Keratinocyte (primary cell): ENCODE measurements around the gene METTL24. TPM values are rescaled to one million over a fixed set of nuclear protein-coding genes. Genes with fewer than 3 reads are reported as not detected.

ENCODE experiments used
- DNase-seq: peaks from one replicate; pipeline ENCODE4 v3.0.0-alpha.2; 2011; ENCODE audit warnings: low read depth, missing footprints, low spot score
- FAIRE-seq: peaks from 2 replicates; lab custom pipeline; 2011; peaks lifted over from hg19 to GRCh38; lab: Jason Lieb, UNC
- H2AFZ ChIP-seq: 2 replicates; pipeline ENCODE4 v1.6.0; 2012; ENCODE audit warnings: low read length, control low read depth, inconsistent platforms; ENCODE audit not compliant: control insufficient read depth
- H3K27ac ChIP-seq: 2 replicates; pipeline ENCODE4 v1.5.1; 2011; ENCODE audit warnings: low read length; ENCODE audit not compliant: control insufficient read depth, insufficient read depth
- H3K27me3 ChIP-seq: 3 replicates; pipeline ENCODE4 v1.6.0; 2011; ENCODE audit warnings: low read length; ENCODE audit not compliant: control insufficient read depth, insufficient read depth; ENCODE audit errors: extremely low read depth
- H3K36me3 ChIP-seq, 2 experiments: 2 replicates in 1 of 2; 3 replicates in 1 of 2; pipeline ENCODE4 v1.5.1; 2011; ENCODE audit warnings: low read length in 2 of 2, mild to moderate bottlenecking in 1 of 2; ENCODE audit not compliant: control insufficient read depth in 2 of 2, insufficient read depth in 2 of 2; ENCODE audit errors: extremely low read depth in 1 of 2
- H3K4me1 ChIP-seq: 3 replicates; pipeline ENCODE4 v1.5.1; 2011; ENCODE audit warnings: low read length; ENCODE audit not compliant: control insufficient read depth, insufficient read depth; ENCODE audit errors: extremely low read depth
- H3K4me2 ChIP-seq: 3 replicates; pipeline ENCODE4 v1.6.0; 2011; ENCODE audit warnings: low read depth, low read length; ENCODE audit not compliant: control insufficient read depth, insufficient read depth; ENCODE audit errors: extremely low read depth
- H3K4me3 ChIP-seq, 3 experiments: fragments of 200-600 bp in 1 of 3; sonication (generic) in 1 of 3; 2 replicates in 2 of 3; 3 replicates in 1 of 3; pipeline ENCODE4 v1.5.1; 2011 to 2016; ENCODE audit warnings: low read length in 3 of 3, mild to moderate bottlenecking in 3 of 3, control low read depth in 2 of 3, inconsistent platforms in 1 of 3, low read depth in 1 of 3, mixed read lengths in 1 of 3, mixed run types in 1 of 3, moderate library complexity in 1 of 3; ENCODE audit not compliant: control insufficient read depth in 2 of 3, insufficient read depth in 2 of 3; ENCODE audit errors: extremely low read depth in 1 of 3
- H3K79me2 ChIP-seq: 2 replicates; pipeline ENCODE4 v1.6.0; 2012; ENCODE audit warnings: low read length; ENCODE audit not compliant: control insufficient read depth, insufficient read depth
- H3K9ac ChIP-seq: 3 replicates; pipeline ENCODE4 v1.6.0; 2011; ENCODE audit warnings: low read length; ENCODE audit not compliant: control insufficient read depth, insufficient read depth; ENCODE audit errors: extremely low read depth
- H3K9me1 ChIP-seq: 3 replicates; pipeline ENCODE4 v1.6.0; 2011; ENCODE audit warnings: low read length; ENCODE audit not compliant: control insufficient read depth, insufficient read depth; ENCODE audit errors: extremely low read depth
- H3K9me3 ChIP-seq: 2 replicates; pipeline ENCODE4 v1.5.1; 2012; ENCODE audit warnings: low read depth, low read length; ENCODE audit not compliant: control insufficient read depth
- H4K20me1 ChIP-seq: 3 replicates; pipeline ENCODE4 v1.6.0; 2011; ENCODE audit warnings: low read length; ENCODE audit not compliant: control insufficient read depth, insufficient read depth; ENCODE audit errors: extremely low read depth
- CTCF ChIP-seq, 3 experiments: IDR thresholded peaks in 1 of 3; conservative IDR thresholded peaks in 1 of 3; optimal IDR thresholded peaks in 1 of 3; 2 replicates in 2 of 3; 3 replicates in 1 of 3; pipeline versions ENCODE3 to v1.5.1; 2011; ENCODE audit warnings: low read length in 3 of 3, mild to moderate bottlenecking in 3 of 3, moderate library complexity in 2 of 3, control low read depth in 1 of 3, inconsistent platforms in 1 of 3; ENCODE audit not compliant: insufficient read depth in 2 of 3; ENCODE audit errors: extremely low read depth in 1 of 3
- EZH2 ChIP-seq: IDR thresholded peaks from one replicate; pipeline ENCODE4 v1.6.1; 2012; ENCODE audit warnings: inconsistent platforms, mild to moderate bottlenecking, low read length, moderate library complexity
- dilution Hi-C: fragments of 300-500 bp; cut with MboI; formaldehyde crosslinking; loops from one replicate; pipeline ENCODE4 v1.7.0; 2020; ENCODE audit warnings: low sequenced_read_pairs; ENCODE audit not compliant: extremely low pct_ligation_motif_present
- polyA plus RNA-seq, 5 experiments: library from polyadenylated mRNA; depleted of rRNA in 3 of 5; stranded (reverse) in 3 of 5; stranded (forward) in 1 of 5; unstranded in 1 of 5; fragments of >200 nt; gene quantifications; 1 replicate in 1 of 5; 2 replicates in 3 of 5; 3 replicates in 1 of 5; pipeline versions ENCODE4 v1.2.1 to v1.2.3, GENCODE V29; 2011 to 2012; ENCODE audit warnings: missing spikeins in 2 of 5, low read depth in 1 of 5, low replicate concordance in 1 of 5

Gene METTL24
- polyA plus RNA-seq, 1 donor (not counting 4 experiments of a cell fraction or from before 2014, with no cell fraction given): not detected

GRCh38 chr6:110337486-110337885, 20.7 kb downstream of the METTL24 start:
- TF ChIP-seq CTCF (optimal IDR thresholded peaks at IDR 0.05 in 1 of 3, IDR thresholded peaks at IDR 0.05 in 1 of 3, conservative IDR thresholded peaks at IDR 0.05 in 1 of 3; ENCODE audit: extremely low read depth in 1 of 3, insufficient read depth in 2 of 3, low read length in 3 of 3) (no peak), EZH2 (no peak)
- no peak for FAIRE-seq

GRCh38 chr6:110334423-110335180, 23.5 kb downstream of the METTL24 start:
- dilution Hi-C loops: no loop called here
- Histone ChIP-seq H3K4me1 (no peaks in the 10 kb centered on the region), H3K4me3 (no peak overlapping the region), H3K4me2 (no peak overlapping the region), H3K79me2 (no peaks in the 10 kb centered on the region), H4K20me1 (no peaks in the 10 kb centered on the region), H3K9ac (no peak overlapping the region), H3K9me3 (no peaks in the 10 kb centered on the region), H2AFZ (no peak overlapping the region), H3K36me3 (no peaks in the 10 kb centered on the region), H3K9me1 (no peaks in the 10 kb centered on the region), H3K27me3 (peaks cover 4% of the 10 kb centered on the region), H3K27ac (no peak overlapping the region)
- DNase-seq: no peak
- FAIRE-seq: no peak
- TF ChIP-seq CTCF (optimal IDR thresholded peaks at IDR 0.05 in 1 of 3, IDR thresholded peaks at IDR 0.05 in 1 of 3, conservative IDR thresholded peaks at IDR 0.05 in 1 of 3; ENCODE audit: extremely low read depth in 1 of 3, insufficient read depth in 2 of 3, low read length in 3 of 3): no peak
- TF ChIP-seq EZH2: no peak

More at GRCh38 chr6:110337486-110337885, 20.7 kb downstream of the METTL24 start:
- H3K9me1 ChIP-seq: no peaks in the 10 kb centered on the region
- peaks cover 4% of the 10 kb centered on the region for H3K27me3 ChIP-seq
- H3K27ac ChIP-seq: no peak overlapping the region
- no peaks in the 10 kb centered on the region for H4K20me1 ChIP-seq
- no peak overlapping the region for H3K4me2 ChIP-seq
- dilution Hi-C loops: no loop called here
- H3K4me3 ChIP-seq: no peak overlapping the region
- H2AFZ ChIP-seq: no peak overlapping the region
- H3K36me3 ChIP-seq: no peaks in the 10 kb centered on the region
- H3K79me2 ChIP-seq: no peaks in the 10 kb centered on the region
- no peak overlapping the region for H3K9ac ChIP-seq
- no peaks in the 10 kb centered on the region for H3K4me1 ChIP-seq
- DNase-seq: no peak
- no peaks in the 10 kb centered on the region for H3K9me3 ChIP-seq
